HepG2 (cell line): ENCODE results near the gene STUM. TPM values are rescaled to one million over a fixed set of nuclear protein-coding genes. Genes with fewer than 3 reads are reported as not detected.

Source experiments
- ATAC-seq: fragments of 200-7000 bp; cut with Tn5 transposase; 3 replicates; pipeline ENCODE4 v1.9.1; 2020; ENCODE audit warnings: mild to moderate bottlenecking, moderate library complexity
- BruUV-seq: library from RNA; stranded (reverse); fragments of 400-500 nt; replicated peaks from 2 replicates; lab custom pipeline; 2021; lab: Mats Ljungman, UMichigan
- CTCF ChIA-PET: fragments of 300-600 bp; formaldehyde crosslinking; extraction: SDS; loops from one replicate; lab custom pipeline; 2021; ENCODE audit warnings: low total read pairs, inconsistent platforms, low intra/inter-chr PET ratio; lab: Yijun Ruan, JAX
- POLR2A ChIA-PET: fragments of 350-600 bp; sonication (Branson Sonifier 250); formaldehyde crosslinking; loops from one replicate; lab custom pipeline; 2020; ENCODE audit warnings: antibody characterized with exemption, inconsistent platforms; lab: Yijun Ruan, JAX
- DNase-seq: peaks from one replicate; pipeline ENCODE4 v3.0.0-alpha.2; 2015; ENCODE audit warnings: low spot score
- FAIRE-seq: peaks from 3 replicates; lab custom pipeline; 2011; peaks lifted over from hg19 to GRCh38; lab: Jason Lieb, UNC
- H2AFZ ChIP-seq: one replicate; pipeline ENCODE4 v1.6.1; 2011; ENCODE audit warnings: low read length, inconsistent platforms
- H3K27ac ChIP-seq: fragments of 300-600 bp; 3 replicates; pipeline ENCODE4 v1.8.0; 2011; ENCODE audit warnings: mixed run types, mild to moderate bottlenecking, mixed read lengths, low read length, inconsistent platforms; ENCODE audit not compliant: insufficient read depth; ENCODE audit errors: extremely low read length
- H3K27me3 ChIP-seq, 2 experiments: fragments of 200-600 bp in 1 of 2; 2 replicates in 1 of 2; 3 replicates in 1 of 2; pipeline versions ENCODE4 v1.6.0 to v1.8.0; 2011; ENCODE audit warnings: low read length in 2 of 2, mild to moderate bottlenecking in 2 of 2, moderate library complexity in 2 of 2, inconsistent platforms in 1 of 2; ENCODE audit not compliant: insufficient read depth in 2 of 2, control insufficient read depth in 1 of 2
- H3K36me3 ChIP-seq, 2 experiments: fragments of 200-600 bp in 1 of 2; replicated peaks in 1 of 2; 2 replicates in 1 of 2; 3 replicates in 1 of 2; pipeline versions ENCODE4 v1.5.1 to v1.8.0; 2011; ENCODE audit warnings: low read length in 2 of 2, inconsistent platforms in 1 of 2; ENCODE audit not compliant: insufficient read depth in 2 of 2, control insufficient read depth in 1 of 2
- H3K4me1 ChIP-seq: 2 replicates; pipeline ENCODE4 v1.5.1; 2012; ENCODE audit warnings: low read length, inconsistent platforms; ENCODE audit not compliant: insufficient read depth
- H3K4me2 ChIP-seq: 2 replicates; pipeline ENCODE4 v1.6.0; 2011; ENCODE audit warnings: low read depth, low read length, inconsistent platforms
- H3K4me3 ChIP-seq, 3 experiments: fragments of 200-600 bp in 1 of 3; sonication (generic), shearing (Covaris generic) in 1 of 3; replicated peaks in 1 of 3; 2 replicates each; pipeline ENCODE4 v1.5.1; 2011 to 2016; ENCODE audit warnings: low read length in 3 of 3, inconsistent platforms in 2 of 3, low read depth in 2 of 3, mild to moderate bottlenecking in 2 of 3, control low read depth in 1 of 3, mixed read lengths in 1 of 3; ENCODE audit not compliant: insufficient read depth in 1 of 3
- H3K79me2 ChIP-seq: one replicate; pipeline ENCODE4 v1.6.1; 2011; ENCODE audit warnings: low read length, inconsistent platforms; ENCODE audit not compliant: insufficient read depth
- H3K9ac ChIP-seq: 2 replicates; pipeline ENCODE4 v1.6.0; 2011; ENCODE audit warnings: mild to moderate bottlenecking, low read depth, low read length, inconsistent platforms; ENCODE audit not compliant: insufficient read depth
- H3K9me3 ChIP-seq: 2 replicates; pipeline ENCODE4 v1.5.1; 2012; ENCODE audit warnings: mild to moderate bottlenecking, low read length
- H4K20me1 ChIP-seq: 2 replicates; pipeline ENCODE4 v1.6.0; 2011; ENCODE audit warnings: inconsistent platforms, mild to moderate bottlenecking, low read length, moderate library complexity; ENCODE audit not compliant: insufficient read depth
- HOMEZ ChIP-seq: IDR thresholded peaks from 2 replicates; pipeline ENCODE4 v1.6.1; 2016; ENCODE audit warnings: low read depth
- MLLT10 ChIP-seq: sonication (generic); formaldehyde crosslinking; IDR thresholded peaks from 2 replicates; pipeline ENCODE4 v1.4.0; 2020; ENCODE audit warnings: missing genetic modification reagents
- POLR2G ChIP-seq: fragments of 200-400 bp; formaldehyde crosslinking; IDR thresholded peaks from 2 replicates; pipeline ENCODE4 v1.6.1; 2018; ENCODE audit warnings: mild to moderate bottlenecking, low read depth, low read length, moderate library complexity
- RAD51 ChIP-seq: fragments of 450-650 bp; IDR thresholded peaks from 2 replicates; pipeline ENCODE4 v1.6.1; 2016; ENCODE audit warnings: borderline replicate concordance
- TOE1 ChIP-seq: sonication (generic); formaldehyde crosslinking; IDR thresholded peaks from 2 replicates; pipeline ENCODE4 v1.4.0; 2020; ENCODE audit warnings: mild to moderate bottlenecking, missing genetic modification reagents
- ZKSCAN1 ChIP-seq: fragments of 150-350 bp; IDR thresholded peaks from 2 replicates; pipeline ENCODE4 v1.6.1; 2014; ENCODE audit warnings: low read length
- ZNF160 ChIP-seq: sonication (generic); formaldehyde crosslinking; IDR thresholded peaks from 2 replicates; pipeline ENCODE4 v1.8.0; 2022; ENCODE audit warnings: mild to moderate bottlenecking, inconsistent platforms, missing genetic modification reagents
- ZNF263 ChIP-seq: sonication (generic); formaldehyde crosslinking; IDR thresholded peaks from 2 replicates; pipeline ENCODE4 v1.4.0; 2020; ENCODE audit warnings: missing genetic modification reagents
- ZNF383 ChIP-seq: sonication (generic); formaldehyde crosslinking; IDR thresholded peaks from 2 replicates; pipeline ENCODE4 v1.4.0; 2020; ENCODE audit warnings: missing genetic modification reagents, mild to moderate bottlenecking, borderline replicate concordance
- ZNF484 ChIP-seq: sonication (generic); formaldehyde crosslinking; IDR thresholded peaks from 2 replicates; pipeline ENCODE4 v1.5.1; 2020; ENCODE audit warnings: mild to moderate bottlenecking, low read depth, missing genetic modification reagents, borderline replicate concordance
- ZNF572 ChIP-seq: sonication (generic); formaldehyde crosslinking; IDR thresholded peaks from 2 replicates; pipeline ENCODE4 v1.5.1; 2020; ENCODE audit warnings: mild to moderate bottlenecking, missing genetic modification reagents
- ZNF615 ChIP-seq: sonication (generic); formaldehyde crosslinking; IDR thresholded peaks from 2 replicates; pipeline ENCODE4 v1.5.0; 2020; ENCODE audit warnings: mild to moderate bottlenecking, missing genetic modification reagents, borderline replicate concordance
- WGBS: methylation state at CpG from one replicate; pipeline ENCODE4 v1.1.6; 2017; ENCODE audit warnings: low lambda C conversion rate; 5-methylcytosine and 5-hydroxymethylcytosine counted together
- in situ Hi-C: cut with HindIII; loops from 2 replicates; pipeline ENCODE4 v1.10.0; 2017; ENCODE audit warnings: low pct_unique_long_range_greater_than_20kb; ENCODE audit not compliant: extremely low pct_ligation_motif_present
- intact Hi-C: fragments of 100-400 bp; cut with micrococcal nuclease; formaldehyde crosslinking; loops from one replicate; pipeline ENCODE4 v1.10.0; 2022; ENCODE audit not compliant: unreplicated experiment
- polyA plus RNA-seq, 8 experiments: library from polyadenylated mRNA; depleted of rRNA in 3 of 8; stranded (reverse) in 7 of 8; unstranded in 1 of 8; fragments of >200 nt; fragmentation: Illumina TruSeq in 4 of 8; extraction: Trizol in 4 of 8; gene quantifications; 2 replicates each; pipeline versions ENCODE4 v1.2.1 to v1.2.3, GENCODE V29; 2011 to 2016; ENCODE audit warnings: low read depth in 4 of 8, missing spikeins in 1 of 8, mixed read lengths in 1 of 8; ENCODE audit not compliant: insufficient read depth in 1 of 8
- total RNA-seq, 5 experiments: library from RNA; depleted of rRNA; stranded (reverse); fragments of >200 nt; fragmentation: Illumina TruSeq; extraction: Trizol; gene quantifications; 2 replicates each; pipeline ENCODE4 v1.2.3, GENCODE V29; 2016; ENCODE audit warnings: low read depth in 1 of 5
- TF ChIP-seq, protein P1 (sequence below): sonication (generic); formaldehyde crosslinking; IDR thresholded peaks from 2 replicates; pipeline ENCODE4 v1.9.0; 2021; ENCODE audit warnings: missing genetic modification reagents, mild to moderate bottlenecking, borderline replicate concordance
- TF ChIP-seq, protein P2 (sequence below), 2 experiments: sonication (generic) in 1 of 2; formaldehyde crosslinking in 1 of 2; IDR thresholded peaks; 2 replicates each; pipeline versions ENCODE4 v1.5.1 to v1.6.1; 2011 to 2020; ENCODE audit warnings: borderline replicate concordance in 1 of 2, low read depth in 1 of 2, low read length in 1 of 2, mild to moderate bottlenecking in 1 of 2, missing genetic modification reagents in 1 of 2, moderate library complexity in 1 of 2

Gene STUM
- total and polyA plus RNA-seq, 2 of the 13 experiments (the other 11 are each of a cell fraction or from before 2014, with no cell fraction given), result not detected

DNA sequence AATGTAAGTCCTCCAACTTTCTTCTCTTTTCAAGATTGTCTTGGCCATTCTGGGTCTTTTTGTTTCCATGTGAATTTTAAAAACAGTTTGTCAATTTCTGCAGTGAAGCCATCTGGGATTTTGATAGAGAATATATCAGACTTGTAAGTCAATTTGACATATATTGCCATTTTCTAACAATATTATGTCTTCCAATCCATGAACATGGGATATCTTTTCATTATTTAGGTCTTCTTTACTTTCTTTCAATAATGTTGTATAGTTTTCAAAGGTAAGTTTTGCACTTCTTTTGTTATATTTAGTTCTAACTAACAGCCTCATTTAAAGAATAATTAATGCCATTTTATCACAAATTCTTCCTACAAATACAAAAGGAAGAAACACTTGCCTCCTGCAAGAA is 73.4 kb downstream of the STUM start:
- Histone ChIP-seq H3K79me2 (no peaks in the 10 kb centered on the region), H3K4me1 (peaks cover 8% of the 10 kb centered on the region), H3K4me3 (no peak overlapping the region), H3K27ac (no peak overlapping the region), H3K36me3 (no peaks in the 10 kb centered on the region), H4K20me1 (no peaks in the 10 kb centered on the region), H3K27me3 (peaks cover 0 to 15% of the 10 kb centered on the region in 2 experiments; a peak in 3 of 5 replicates), H3K9ac (no peak overlapping the region), H2AFZ (no peak overlapping the region), H3K9me3 (no peaks in the 10 kb centered on the region; the same call in 1 of the 2 replicates), H3K4me2 (no peak overlapping the region)
- TF ChIP-seq RAD51, result no peak
- CTCF ChIA-PET, result no interaction called here
- BruUV-seq, result no TSS peak
- intact Hi-C loops (no loop called here), in situ Hi-C loops (no loop called here)
- no peak for ATAC-seq
- POLR2A ChIA-PET, result no interaction called here
- no peak for DNase-seq
- no peak for FAIRE-seq

DNA sequence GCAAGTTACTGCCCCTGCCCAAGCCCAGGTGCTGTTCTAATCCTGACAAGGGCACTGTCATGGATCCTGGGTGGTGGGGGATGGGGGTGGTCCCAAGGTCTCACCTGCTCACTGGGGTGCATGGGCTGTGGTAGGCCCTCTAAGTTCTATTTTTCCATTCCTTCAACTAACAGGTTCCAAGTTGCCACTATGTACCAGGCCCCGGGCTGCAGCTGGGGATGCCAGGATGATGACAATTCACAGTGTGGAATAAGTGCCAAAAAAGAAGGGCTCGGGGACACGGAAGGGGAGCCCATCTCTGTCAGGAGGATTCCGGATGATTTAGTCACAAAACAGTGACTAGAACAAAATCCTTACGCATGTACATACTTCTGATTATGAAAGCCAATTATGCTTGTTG is 76.0 kb downstream of the STUM start:
- no peak for FAIRE-seq
- no peak for DNase-seq
- POLR2A ChIA-PET, result no interaction called here
- Histone ChIP-seq H3K9ac (no peak overlapping the region), H3K4me1 (peaks cover 11% of the 10 kb centered on the region), H3K36me3 (no peaks in the 10 kb centered on the region), H3K27me3 (peaks cover 0 to 18% of the 10 kb centered on the region in 2 experiments; a peak in 3 of 5 replicates), H3K9me3 (no peaks in the 10 kb centered on the region; the same call in 1 of the 2 replicates), H3K27ac (no peak overlapping the region), H4K20me1 (no peaks in the 10 kb centered on the region), H3K4me2 (no peak overlapping the region), H3K79me2 (no peaks in the 10 kb centered on the region), H2AFZ (no peak overlapping the region), H3K4me3 (no peak overlapping the region)
- 20% methylated on average over 5 of the region's 5 CpGs for WGBS
- in situ Hi-C loops, result no loop called here
- intact Hi-C loops, result no loop called here
- CTCF ChIA-PET, result no interaction called here
- no TSS peak for BruUV-seq
- ATAC-seq, result no peak
- TF ChIP-seq ZNF484, result no peak
- TF ChIP-seq ZNF572, result no peak
- no peak for TF ChIP-seq ZKSCAN1
- TF ChIP-seq, protein P1, sequence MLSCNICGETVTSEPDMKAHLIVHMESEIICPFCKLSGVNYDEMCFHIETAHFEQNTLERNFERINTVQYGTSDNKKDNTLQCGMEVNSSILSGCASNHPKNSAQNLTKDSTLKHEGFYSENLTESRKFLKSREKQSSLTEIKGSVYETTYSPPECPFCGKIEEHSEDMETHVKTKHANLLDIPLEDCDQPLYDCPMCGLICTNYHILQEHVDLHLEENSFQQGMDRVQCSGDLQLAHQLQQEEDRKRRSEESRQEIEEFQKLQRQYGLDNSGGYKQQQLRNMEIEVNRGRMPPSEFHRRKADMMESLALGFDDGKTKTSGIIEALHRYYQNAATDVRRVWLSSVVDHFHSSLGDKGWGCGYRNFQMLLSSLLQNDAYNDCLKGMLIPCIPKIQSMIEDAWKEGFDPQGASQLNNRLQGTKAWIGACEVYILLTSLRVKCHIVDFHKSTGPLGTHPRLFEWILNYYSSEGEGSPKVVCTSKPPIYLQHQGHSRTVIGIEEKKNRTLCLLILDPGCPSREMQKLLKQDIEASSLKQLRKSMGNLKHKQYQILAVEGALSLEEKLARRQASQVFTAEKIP (CRISPR knock-in tag), result no peak
- no peak for TF ChIP-seq ZNF615 (CRISPR knock-in tag)
- TF ChIP-seq TOE1 (CRISPR knock-in tag), result no peak
- TF ChIP-seq ZNF263, result no peak
- no peak for TF ChIP-seq HOMEZ
- TF ChIP-seq ZNF383 (CRISPR knock-in tag), result no peak
- TF ChIP-seq MLLT10 (CRISPR knock-in tag), result no peak
- TF ChIP-seq POLR2G, result no peak
- TF ChIP-seq ZNF160, result no peak
- TF ChIP-seq, protein P2, sequence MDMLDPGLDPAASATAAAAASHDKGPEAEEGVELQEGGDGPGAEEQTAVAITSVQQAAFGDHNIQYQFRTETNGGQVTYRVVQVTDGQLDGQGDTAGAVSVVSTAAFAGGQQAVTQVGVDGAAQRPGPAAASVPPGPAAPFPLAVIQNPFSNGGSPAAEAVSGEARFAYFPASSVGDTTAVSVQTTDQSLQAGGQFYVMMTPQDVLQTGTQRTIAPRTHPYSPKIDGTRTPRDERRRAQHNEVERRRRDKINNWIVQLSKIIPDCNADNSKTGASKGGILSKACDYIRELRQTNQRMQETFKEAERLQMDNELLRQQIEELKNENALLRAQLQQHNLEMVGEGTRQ (IDR thresholded peaks at IDR 0.05; ENCODE audit: low read depth, low read length), result no peak
- TF ChIP-seq, protein P2 (CRISPR knock-in tag; IDR thresholded peaks at IDR 0.05; ENCODE audit: borderline replicate concordance), result no peak
